Naive thymus-derived CD4-positive, alpha-beta T cell (primary cell): ENCODE data around the gene CDX1. TPM values are rescaled to one million over a fixed set of nuclear protein-coding genes. Genes with fewer than 3 reads are reported as not detected.

Experiments used
- ATAC-seq: fragments of 150-1000 bp; cut with Tn5 transposase; 2 replicates; pipeline ENCODE4 v1.10.0; 2021; ENCODE audit warnings: mild to moderate bottlenecking, moderate library complexity
- CTCF ChIA-PET: fragments of 350-600 bp; sonication (Branson Sonifier 250); formaldehyde crosslinking; loops from one replicate; lab custom pipeline; 2021; ENCODE audit warnings: antibody characterized with exemption; lab: Charles Lee
- POLR2A ChIA-PET: fragments of 350-600 bp; sonication (Branson Sonifier 250); formaldehyde crosslinking; loops from one replicate; lab custom pipeline; 2021; ENCODE audit warnings: antibody characterized with exemption, inconsistent platforms; lab: Charles Lee
- DNase-seq, 9 donors: peaks; one replicate each; pipeline versions ENCODE4 v3.0.0 to v3.0.0-alpha.2; 2020 to 2022; ENCODE audit warnings: mixed read lengths in 1 of 9
- H3K27ac ChIP-seq: one replicate; pipeline ENCODE4 v1.7.0; 2013; ENCODE audit warnings: mild to moderate bottlenecking, low read depth, low read length, moderate library complexity
- H3K27me3 ChIP-seq, 2 donors: one replicate each; pipeline ENCODE4 v1.7.0; 2013; ENCODE audit warnings: low read length in 2 of 2, mild to moderate bottlenecking in 2 of 2, moderate library complexity in 2 of 2; ENCODE audit not compliant: control insufficient read depth in 2 of 2, insufficient read depth in 2 of 2
- H3K36me3 ChIP-seq, 3 experiments: 1 replicate in 2 of 3; 2 replicates in 1 of 3; pipeline ENCODE4 v1.7.0; 2013; ENCODE audit warnings: low read length in 3 of 3, mild to moderate bottlenecking in 3 of 3, moderate library complexity in 1 of 3; ENCODE audit not compliant: insufficient read depth in 3 of 3, control insufficient read depth in 2 of 3
- H3K4me1 ChIP-seq, 2 donors: one replicate each; pipeline ENCODE4 v1.7.0; 2013; ENCODE audit warnings: low read length in 2 of 2, mild to moderate bottlenecking in 2 of 2, moderate library complexity in 1 of 2; ENCODE audit not compliant: control insufficient read depth in 2 of 2, insufficient read depth in 2 of 2
- H3K4me3 ChIP-seq: 2 replicates; pipeline ENCODE4 v1.7.0; 2013; ENCODE audit warnings: mild to moderate bottlenecking, low read length
- H3K9me3 ChIP-seq, 3 experiments: 1 replicate in 2 of 3; 2 replicates in 1 of 3; pipeline ENCODE4 v1.7.0; 2013; ENCODE audit warnings: low read length in 3 of 3; ENCODE audit not compliant: control insufficient read depth in 2 of 3
- H3K27ac Mint-ChIP-seq, 9 donors: one replicate each; pipeline ENCODE4 v1.8.0; 2020 to 2022; ENCODE audit warnings: mixed read lengths in 9 of 9, mild to moderate bottlenecking in 8 of 9, moderate library complexity in 5 of 9, inconsistent platforms in 2 of 9
- H3K27me3 Mint-ChIP-seq, 5 donors: one replicate each; pipeline ENCODE4 v1.8.0; 2021 to 2022; ENCODE audit warnings: mixed read lengths in 5 of 5, mild to moderate bottlenecking in 1 of 5
- H3K36me3 Mint-ChIP-seq, 5 donors: one replicate each; pipeline ENCODE4 v1.8.0; 2020 to 2022; ENCODE audit warnings: mixed read lengths in 5 of 5, mild to moderate bottlenecking in 3 of 5, inconsistent platforms in 1 of 5
- H3K4me1 Mint-ChIP-seq, 7 donors: one replicate each; pipeline ENCODE4 v1.8.0; 2020 to 2022; ENCODE audit warnings: mixed read lengths in 7 of 7, mild to moderate bottlenecking in 3 of 7, inconsistent platforms in 1 of 7
- H3K4me3 Mint-ChIP-seq, 10 donors: one replicate each; pipeline ENCODE4 v1.8.0; 2020 to 2022; ENCODE audit warnings: mild to moderate bottlenecking in 10 of 10, mixed read lengths in 10 of 10, moderate library complexity in 6 of 10, inconsistent platforms in 2 of 10
- H3K9me3 Mint-ChIP-seq, 11 donors: one replicate each; pipeline ENCODE4 v1.8.0; 2020 to 2022; ENCODE audit warnings: mixed read lengths in 11 of 11, mild to moderate bottlenecking in 4 of 11, inconsistent platforms in 1 of 11, moderate library complexity in 1 of 11
- intact Hi-C, 2 donors: fragments of 100-400 bp; cut with micrococcal nuclease; formaldehyde crosslinking; loops; one replicate each; pipeline ENCODE4 v1.15.1; 2023
- polyA plus RNA-seq, 2 donors: library from polyadenylated mRNA; unstranded; fragments of 300-500 nt; fragmentation: Illumina TruSeq; gene quantifications; one replicate each; pipeline ENCODE4 v1.2.3, GENCODE V29; 2021
- total RNA-seq, 6 experiments: library from RNA in 5 of 6; stranded (reverse) in 5 of 6; gene quantifications; 1 replicate in 5 of 6; 2 replicates in 1 of 6; pipeline ENCODE4 v1.2.3 and lab custom pipeline; 2021 to 2026

The CDX1 gene
- total and polyA plus RNA-seq, 7 experiments from 2014 or later: not detected

DNA sequence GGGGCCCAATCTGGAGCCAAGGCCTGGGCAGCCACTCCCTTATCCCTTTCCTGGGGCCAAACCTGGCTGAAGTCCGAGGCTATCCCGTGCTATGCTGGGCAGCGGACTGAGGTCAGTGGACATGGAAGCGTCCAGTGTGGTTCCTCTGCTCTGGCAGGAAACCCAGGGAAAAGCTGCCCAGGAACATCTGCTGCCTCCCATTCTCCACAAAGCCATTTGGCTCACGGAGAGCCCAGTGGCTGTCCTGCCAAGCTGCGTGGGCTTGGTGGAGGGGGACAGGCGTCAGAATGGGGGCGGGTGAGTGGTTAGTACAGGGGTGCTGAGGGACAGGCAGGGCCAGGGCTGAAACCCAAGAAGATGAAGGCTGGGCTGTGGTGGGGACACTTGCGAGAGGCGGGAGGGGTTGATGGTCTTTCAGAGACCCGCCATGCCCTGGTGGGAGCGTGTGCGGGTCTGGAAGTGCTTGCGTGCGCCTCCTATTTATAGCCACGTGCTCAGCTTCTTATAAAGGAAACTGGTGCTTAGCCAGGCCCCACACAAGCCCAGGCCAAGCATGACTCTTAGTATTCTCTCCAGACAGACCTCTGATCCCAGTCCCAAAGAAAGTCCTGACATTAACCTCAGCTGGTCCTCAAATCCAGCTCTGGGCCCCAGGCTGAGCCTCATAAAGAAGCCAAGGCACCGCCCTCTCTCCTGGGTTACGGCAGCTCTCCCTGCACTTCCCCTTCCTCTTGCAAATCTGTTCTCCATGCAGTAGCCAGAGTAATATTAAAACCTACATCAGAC is 13.9 kb downstream of the CDX1 start:
- Histone ChIP-seq H3K9me3 (no peaks in the 10 kb centered on the region), H3K27me3 (no peaks in the 10 kb centered on the region), H3K4me1 (no peaks in the 10 kb centered on the region), H3K4me3 (no peak overlapping the region), H3K36me3 (no peaks in the 10 kb centered on the region), H3K27ac (no peak overlapping the region)
- no peaks in the 10 kb centered on the region for H3K9me3 Mint-ChIP-seq
- CTCF ChIA-PET: no interaction called here
- intact Hi-C loops: no loop called here
- POLR2A ChIA-PET: no interaction called here
- H3K27me3 Mint-ChIP-seq: peaks cover 0 to 9% (median 0%) of the 10 kb centered on the region in 5 donors
- DNase-seq (no peak), ATAC-seq (no peak)
- no peak overlapping the region for H3K4me3 Mint-ChIP-seq
- no peak overlapping the region for H3K27ac Mint-ChIP-seq
- no peaks in the 10 kb centered on the region for H3K36me3 Mint-ChIP-seq
- H3K4me1 Mint-ChIP-seq: peaks cover 0 to 5% (median 0%) of the 10 kb centered on the region in 7 donors

DNA sequence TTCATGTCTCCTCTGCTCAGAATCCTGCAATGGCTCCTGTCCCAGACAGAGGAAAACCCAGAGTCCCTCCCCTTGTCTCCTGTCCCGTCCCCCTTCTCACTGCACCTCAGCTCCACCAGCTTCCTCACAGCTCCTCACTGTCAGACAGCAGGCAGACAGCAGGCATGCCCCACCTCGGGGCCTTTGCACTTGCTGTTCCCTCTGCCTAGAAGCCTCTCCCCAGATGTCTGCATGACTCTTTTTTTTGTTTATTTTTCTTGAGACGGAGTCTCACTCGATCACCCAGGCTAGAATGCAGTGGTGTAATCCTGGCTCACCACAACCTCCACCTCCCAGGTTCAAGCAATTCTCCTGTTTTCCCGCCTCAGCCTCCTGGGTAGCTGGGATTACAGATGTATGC is 14.4 kb downstream of the CDX1 start:
- Histone ChIP-seq H3K9me3 (no peaks in the 10 kb centered on the region), H3K36me3 (no peaks in the 10 kb centered on the region), H3K27me3 (no peaks in the 10 kb centered on the region), H3K4me1 (no peaks in the 10 kb centered on the region), H3K4me3 (no peak overlapping the region), H3K27ac (no peak overlapping the region)
- no peaks in the 10 kb centered on the region for H3K9me3 Mint-ChIP-seq
- intact Hi-C loops: no loop called here
- H3K27me3 Mint-ChIP-seq: peaks cover 0 to 9% (median 0%) of the 10 kb centered on the region in 5 donors
- H3K27ac Mint-ChIP-seq: no peak overlapping the region
- H3K4me1 Mint-ChIP-seq: peaks cover 0 to 3% (median 0%) of the 10 kb centered on the region in 7 donors
- CTCF ChIA-PET: no interaction called here
- no peaks in the 10 kb centered on the region for H3K36me3 Mint-ChIP-seq
- POLR2A ChIA-PET: no interaction called here
- DNase-seq: no peak
- no peak for ATAC-seq
- H3K4me3 Mint-ChIP-seq: no peak overlapping the region

DNA sequence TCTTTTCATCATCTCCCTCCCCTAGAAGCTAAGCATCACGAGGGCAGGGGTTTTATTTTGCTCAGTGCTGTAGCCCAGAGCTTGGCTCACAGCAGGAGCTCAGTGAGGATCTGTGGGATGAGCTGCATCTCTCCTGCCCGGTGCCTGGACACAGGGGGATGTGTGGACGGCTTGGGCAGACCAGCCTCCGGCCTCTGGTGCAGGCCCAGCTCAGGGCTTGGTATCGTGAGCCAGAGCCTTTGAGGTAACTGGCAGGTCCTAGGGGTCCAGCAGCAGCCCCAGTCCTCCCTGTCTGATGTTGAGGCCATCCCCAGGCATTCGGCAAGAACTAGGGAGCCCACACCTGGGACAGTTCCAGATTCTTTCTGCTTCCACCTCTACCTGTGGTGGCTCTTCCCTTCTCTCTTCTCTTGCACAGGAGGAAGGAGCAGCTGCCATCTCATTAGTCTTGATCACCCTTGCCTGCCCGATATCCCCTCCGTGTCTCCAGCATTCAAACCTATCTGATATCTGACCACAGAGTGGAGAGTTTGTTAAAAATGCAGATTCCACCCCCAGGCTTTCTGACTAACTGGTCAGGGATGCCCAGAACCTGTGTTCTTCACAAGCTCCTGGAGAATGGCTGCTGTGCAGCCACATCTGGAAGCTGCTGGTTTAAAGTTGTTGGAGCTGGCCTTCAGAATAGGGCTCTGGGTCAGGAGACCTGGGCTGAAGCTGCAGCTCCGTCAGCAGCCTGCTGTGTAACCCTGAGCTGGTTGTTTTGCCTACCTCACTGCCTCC is 15.4 kb downstream of the CDX1 start:
- CTCF ChIA-PET: no interaction called here
- Mint-ChIP-seq H3K27me3 (peaks cover 0 to 9% (median 0%) of the 10 kb centered on the region in 5 donors), H3K9me3 (no peaks in the 10 kb centered on the region), H3K27ac (no peak overlapping the region), H3K36me3 (no peaks in the 10 kb centered on the region), H3K4me3 (no peak overlapping the region), H3K4me1 (peaks cover 0 to 3% (median 0%) of the 10 kb centered on the region in 7 donors)
- no peak for ATAC-seq
- Histone ChIP-seq H3K9me3 (no peaks in the 10 kb centered on the region), H3K4me3 (no peak overlapping the region), H3K4me1 (no peaks in the 10 kb centered on the region), H3K36me3 (no peaks in the 10 kb centered on the region), H3K27ac (no peak overlapping the region), H3K27me3 (no peaks in the 10 kb centered on the region)
- POLR2A ChIA-PET: no interaction called here
- intact Hi-C loops: no loop called here
- no peak for DNase-seq

DNA sequence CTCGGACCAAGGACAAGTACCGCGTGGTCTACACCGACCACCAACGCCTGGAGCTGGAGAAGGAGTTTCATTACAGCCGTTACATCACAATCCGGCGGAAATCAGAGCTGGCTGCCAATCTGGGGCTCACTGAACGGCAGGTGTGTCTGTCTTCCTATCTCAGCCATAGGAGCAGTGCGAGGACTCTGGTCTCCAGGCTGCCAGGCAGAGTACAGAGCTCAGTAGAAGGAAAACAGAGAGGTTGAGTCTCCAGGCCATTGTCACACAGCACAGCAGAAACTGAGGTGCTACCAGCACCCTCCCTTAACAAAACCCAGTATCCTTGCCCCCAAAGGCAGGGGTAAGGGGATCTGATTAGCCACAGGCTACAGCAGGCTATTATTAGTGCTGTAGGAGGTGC is 16.2 kb downstream of the CDX1 start:
- Mint-ChIP-seq H3K4me1 (peaks cover 0 to 3% (median 0%) of the 10 kb centered on the region in 7 donors), H3K27me3 (peaks cover 0 to 12% (median 6%) of the 10 kb centered on the region in 5 donors), H3K9me3 (no peaks in the 10 kb centered on the region), H3K27ac (no peak overlapping the region), H3K4me3 (no peak overlapping the region), H3K36me3 (no peaks in the 10 kb centered on the region)
- DNase-seq (no peak), ATAC-seq (no peak)
- Histone ChIP-seq H3K4me1 (no peaks in the 10 kb centered on the region), H3K36me3 (no peaks in the 10 kb centered on the region), H3K27ac (no peak overlapping the region), H3K27me3 (no peaks in the 10 kb centered on the region), H3K4me3 (no peak overlapping the region), H3K9me3 (no peaks in the 10 kb centered on the region)
- intact Hi-C loops: no loop called here
- ChIA-PET CTCF (no interaction called here), POLR2A (no interaction called here)

DNA sequence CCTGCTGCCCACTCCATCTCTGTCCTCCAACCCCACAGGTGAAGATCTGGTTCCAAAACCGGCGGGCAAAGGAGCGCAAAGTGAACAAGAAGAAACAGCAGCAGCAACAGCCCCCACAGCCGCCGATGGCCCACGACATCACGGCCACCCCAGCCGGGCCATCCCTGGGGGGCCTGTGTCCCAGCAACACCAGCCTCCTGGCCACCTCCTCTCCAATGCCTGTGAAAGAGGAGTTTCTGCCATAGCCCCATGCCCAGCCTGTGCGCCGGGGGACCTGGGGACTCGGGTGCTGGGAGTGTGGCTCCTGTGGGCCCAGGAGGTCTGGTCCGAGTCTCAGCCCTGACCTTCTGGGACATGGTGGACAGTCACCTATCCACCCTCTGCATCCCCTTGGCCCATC is 16.9 kb downstream of the CDX1 start:
- Histone ChIP-seq H3K27me3 (no peaks in the 10 kb centered on the region), H3K36me3 (no peaks in the 10 kb centered on the region), H3K4me1 (no peaks in the 10 kb centered on the region), H3K27ac (no peak overlapping the region), H3K9me3 (no peaks in the 10 kb centered on the region), H3K4me3 (no peak overlapping the region)
- DNase-seq (no peak), ATAC-seq (no peak)
- no peaks in the 10 kb centered on the region for H3K9me3 Mint-ChIP-seq
- H3K36me3 Mint-ChIP-seq: no peaks in the 10 kb centered on the region
- H3K27me3 Mint-ChIP-seq: peaks cover 0 to 14% (median 7%) of the 10 kb centered on the region in 5 donors
- H3K4me3 Mint-ChIP-seq: no peak overlapping the region
- CTCF ChIA-PET: no interaction called here
- POLR2A ChIA-PET: no interaction called here
- intact Hi-C loops: no loop called here
- H3K27ac Mint-ChIP-seq: no peak overlapping the region
- peaks cover 0 to 3% (median 0%) of the 10 kb centered on the region in 7 donors for H3K4me1 Mint-ChIP-seq

DNA sequence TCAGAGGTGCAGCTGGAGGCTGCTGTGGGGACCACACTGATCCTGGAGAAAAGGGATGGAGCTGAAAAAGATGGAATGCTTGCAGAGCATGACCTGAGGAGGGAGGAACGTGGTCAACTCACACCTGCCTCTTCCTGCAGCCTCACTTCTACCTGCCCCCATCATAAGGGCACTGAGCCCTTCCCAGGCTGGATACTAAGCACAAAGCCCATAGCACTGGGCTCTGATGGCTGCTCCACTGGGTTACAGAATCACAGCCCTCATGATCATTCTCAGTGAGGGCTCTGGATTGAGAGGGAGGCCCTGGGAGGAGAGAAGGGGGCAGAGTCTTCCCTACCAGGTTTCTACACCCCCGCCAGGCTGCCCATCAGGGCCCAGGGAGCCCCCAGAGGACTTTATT is 17.4 kb downstream of the CDX1 start:
- peaks cover 0 to 3% (median 0%) of the 10 kb centered on the region in 7 donors for H3K4me1 Mint-ChIP-seq
- DNase-seq (no peak), ATAC-seq (no peak)
- ChIA-PET POLR2A (no interaction called here), CTCF (no interaction called here)
- intact Hi-C loops: no loop called here
- Histone ChIP-seq H3K27ac (no peak overlapping the region), H3K4me3 (no peak overlapping the region), H3K4me1 (no peaks in the 10 kb centered on the region), H3K9me3 (no peaks in the 10 kb centered on the region), H3K27me3 (no peaks in the 10 kb centered on the region), H3K36me3 (no peaks in the 10 kb centered on the region)
- H3K36me3 Mint-ChIP-seq: no peaks in the 10 kb centered on the region
- H3K4me3 Mint-ChIP-seq: no peak overlapping the region
- no peak overlapping the region for H3K27ac Mint-ChIP-seq
- H3K9me3 Mint-ChIP-seq: no peaks in the 10 kb centered on the region
- H3K27me3 Mint-ChIP-seq: peaks cover 3 to 19% (median 10%) of the 10 kb centered on the region in 5 donors
